K562 (cell line): ENCODE data around the gene KCNK6. TPM values are rescaled to one million over a fixed set of nuclear protein-coding genes. Genes with fewer than 3 reads are reported as not detected.

Source experiments
- ATAC-seq: fragments of 200-7000 bp; cut with Tn5 transposase; 3 replicates; pipeline ENCODE4 v1.9.1; 2020; ENCODE audit warnings: moderate library complexity
- Bru-seq: library from RNA; stranded (reverse); fragments of 400-500 nt; gene quantifications from one replicate; lab custom pipeline; 2021; lab: Mats Ljungman, UMichigan
- BruChase-seq, 2 experiments: library from RNA; stranded (reverse); fragments of 400-500 nt; gene quantifications; one replicate each; lab custom pipeline; 2021; lab: Mats Ljungman, UMichigan
- BruUV-seq: library from RNA; stranded (reverse); fragments of 400-500 nt; replicated peaks from 2 replicates; lab custom pipeline; 2021; lab: Mats Ljungman, UMichigan
- CTCF ChIA-PET: fragments of 300-600 bp; formaldehyde crosslinking; extraction: SDS; loops from one replicate; lab custom pipeline; 2021; ENCODE audit warnings: low intra/inter-chr PET ratio; lab: Yijun Ruan, JAX
- POLR2A ChIA-PET: fragments of 300-600, 350-650 bp; sonication (Branson Sonifier 250); formaldehyde crosslinking; extraction: SDS; loops from one replicate; lab custom pipeline; 2021; ENCODE audit warnings: antibody characterized with exemption, inconsistent platforms; lab: Yijun Ruan, JAX
- DNase-seq, 4 experiments: peaks; one replicate each; pipeline versions ENCODE4 v3.0.0 to v3.0.0-alpha.2; 2011 to 2018; ENCODE audit warnings: low spot score in 3 of 4, mixed read lengths in 3 of 4; ENCODE audit errors: extremely low read depth in 1 of 4
- FAIRE-seq: peaks from 2 replicates; lab custom pipeline; 2011; peaks lifted over from hg19 to GRCh38; lab: Jason Lieb, UNC
- H2AFZ ChIP-seq: 2 replicates; pipeline ENCODE4 v1.6.0; 2011; ENCODE audit warnings: low read depth, low read length, control low read depth, inconsistent platforms
- H3K27ac ChIP-seq: fragments of 200-600 bp; 3 replicates; pipeline ENCODE4 v1.8.0; 2011; ENCODE audit warnings: low read depth, mild to moderate bottlenecking, control low read depth, inconsistent platforms, low read length, moderate library complexity, mixed read lengths; ENCODE audit errors: extremely low read depth
- H3K27me3 ChIP-seq, 2 experiments: fragments of 300-600 bp in 1 of 2; 2 replicates in 1 of 2; 3 replicates in 1 of 2; pipeline versions ENCODE4 v1.6.0 to v1.8.0; 2011; ENCODE audit warnings: inconsistent platforms in 2 of 2, low read length in 2 of 2, mild to moderate bottlenecking in 1 of 2, mixed read lengths in 1 of 2, moderate library complexity in 1 of 2; ENCODE audit not compliant: control insufficient read depth in 2 of 2, insufficient read depth in 2 of 2
- H3K36me3 ChIP-seq: fragments of 300-600 bp; 3 replicates; pipeline ENCODE4 v1.8.0; 2011; ENCODE audit warnings: mild to moderate bottlenecking, low read length, inconsistent platforms; ENCODE audit not compliant: control insufficient read depth, insufficient read depth
- H3K4me1 ChIP-seq, 2 experiments: fragments of 200-600 bp in 1 of 2; replicated peaks in 1 of 2; 2 replicates in 1 of 2; 3 replicates in 1 of 2; pipeline versions ENCODE4 v1.5.1 to v1.8.0; 2011; ENCODE audit warnings: inconsistent platforms in 2 of 2, low read length in 2 of 2, mild to moderate bottlenecking in 1 of 2, mixed read lengths in 1 of 2, moderate library complexity in 1 of 2; ENCODE audit not compliant: control insufficient read depth in 2 of 2, insufficient read depth in 2 of 2
- H3K4me2 ChIP-seq: 2 replicates; pipeline ENCODE4 v1.6.1; 2011; ENCODE audit warnings: low read length, control low read depth, inconsistent platforms, mixed read lengths; ENCODE audit not compliant: insufficient read depth
- H3K4me3 ChIP-seq: fragments of 200-600 bp; sonication (generic), shearing (Covaris generic); 2 replicates; pipeline ENCODE4 v1.5.1; 2016; ENCODE audit warnings: control low read depth, inconsistent platforms
- H3K79me2 ChIP-seq: fragments of 200-600 bp; 3 replicates; pipeline ENCODE4 v1.8.0; 2011; ENCODE audit warnings: low read length, inconsistent platforms; ENCODE audit not compliant: control insufficient read depth, insufficient read depth
- H3K9ac ChIP-seq, 2 experiments: 2 replicates each; pipeline versions ENCODE4 v1.6.0 to v1.6.1; 2011; ENCODE audit warnings: low read depth in 2 of 2, low read length in 2 of 2, control low read depth in 1 of 2, inconsistent platforms in 1 of 2, mild to moderate bottlenecking in 1 of 2, mixed read lengths in 1 of 2; ENCODE audit not compliant: insufficient read depth in 1 of 2
- H3K9me1 ChIP-seq: one replicate; pipeline ENCODE4 v1.6.0; 2011; ENCODE audit warnings: inconsistent platforms, mild to moderate bottlenecking, low read length, moderate library complexity; ENCODE audit not compliant: control insufficient read depth, insufficient read depth
- H3K9me3 ChIP-seq: replicated peaks from 2 replicates; pipeline ENCODE4 v1.5.1; 2011; ENCODE audit warnings: low read depth, low read length, inconsistent platforms; ENCODE audit not compliant: control insufficient read depth, insufficient read depth
- H4K20me1 ChIP-seq: replicated peaks from 2 replicates; pipeline ENCODE4 v1.6.1; 2011; ENCODE audit warnings: low read length, inconsistent platforms, mixed read lengths; ENCODE audit not compliant: control insufficient read depth, insufficient read depth
- NCOA1 ChIP-seq: fragments of 450-650 bp; IDR thresholded peaks from 2 replicates; pipeline ENCODE4 v1.6.1; 2016; ENCODE audit warnings: low read depth
- PCBP1 ChIP-seq: fragments of 200-400 bp; formaldehyde crosslinking; IDR thresholded peaks from 2 replicates; pipeline ENCODE4 v1.6.1; 2018; ENCODE audit warnings: mild to moderate bottlenecking, low read depth, low read length; ENCODE audit not compliant: poor library complexity, severe bottlenecking
- PML ChIP-seq: IDR thresholded peaks from 2 replicates; pipeline ENCODE4 v1.6.1; 2012; ENCODE audit warnings: low read length, inconsistent platforms
- POLR2G ChIP-seq: fragments of 200-400 bp; formaldehyde crosslinking; IDR thresholded peaks from 2 replicates; pipeline ENCODE4 v1.6.1; 2017; ENCODE audit warnings: low read depth, mild to moderate bottlenecking, antibody characterized with exemption, low read length, moderate library complexity
- RBFOX2 ChIP-seq: fragments of 200-400 bp; formaldehyde crosslinking; IDR thresholded peaks from 2 replicates; pipeline ENCODE4 v1.6.1; 2017; ENCODE audit warnings: low read depth, mild to moderate bottlenecking, low read length, moderate library complexity
- RFX7 ChIP-seq: fragments of 250-450 bp; sonication (Bioruptor Pico); IDR thresholded peaks from 2 replicates; pipeline ENCODE4 v1.5.1; 2021; ENCODE audit warnings: mild to moderate bottlenecking
- ZFP36 ChIP-seq: fragments of 150-350 bp; IDR thresholded peaks from 2 replicates; pipeline ENCODE4 v1.6.1; 2018; ENCODE audit warnings: low read length, low read depth; ENCODE audit not compliant: partially characterized antibody
- ZNF766 ChIP-seq: fragments of 200-800 bp; sonication (Bioruptor generic); conservative IDR thresholded peaks from 2 replicates; pipeline ENCODE4 v1.6.1; 2016; ENCODE audit warnings: missing genetic modification characterization, missing compliant biosample characterization
- WGBS: fragments of 100-300 bp; shearing (Covaris generic); methylation state at CpG from one replicate; pipeline ENCODE4 v1.1.6; 2016; ENCODE audit warnings: low coverage, mixed read lengths; ENCODE audit not compliant: insufficient coverage; ENCODE audit errors: missing lambda C conversion rate; 5-methylcytosine and 5-hydroxymethylcytosine counted together
- in situ Hi-C: fragments of 300-500 bp; cut with MboI; formaldehyde crosslinking; loops from 4 replicates; pipeline ENCODE4 v1.15.0; 2018; ENCODE audit warnings: inconsistent platforms, mixed read lengths
- intact Hi-C: fragments of 100-400 bp; cut with micrococcal nuclease; formaldehyde crosslinking; loops from 2 replicates; pipeline ENCODE4 v1.14.2; 2022
- long read RNA-seq, 3 experiments: library from polyadenylated mRNA in 2 of 3; library from RNA in 1 of 3; unstranded in 2 of 3; stranded (forward) in 1 of 3; transcript quantifications; one replicate each; pipeline ENCODE4 v2.0.0, GENCODE V29; 2019 to 2022
- polyA minus RNA-seq, 3 experiments: library from RNA; depleted of rRNA, polyadenylated mRNA; stranded (reverse); fragments of >200 nt; gene quantifications; 2 replicates each; pipeline ENCODE4 v1.2.3, GENCODE V29; 2011
- polyA plus RNA-seq, 8 experiments: library from polyadenylated mRNA; depleted of rRNA in 4 of 8; stranded (reverse) in 5 of 8; unstranded in 3 of 8; fragments of >200 nt; fragmentation: Nextera tagmentation in 2 of 8; fragmentation: Illumina TruSeq in 1 of 8; extraction: Ambion mirVana in 2 of 8; extraction: Trizol in 1 of 8; gene quantifications; 2 replicates each; pipeline versions ENCODE4 v1.2.1 to v1.2.3, GENCODE V29; 2011 to 2014; ENCODE audit warnings: inconsistent platforms in 1 of 8, missing spikeins in 1 of 8
- total RNA-seq, 7 experiments: library from RNA; depleted of rRNA in 6 of 7; stranded (reverse); fragments of >200 nt in 6 of 7; fragmentation: Illumina TruSeq in 2 of 7; extraction: Trizol in 2 of 7; gene quantifications; 2 replicates each; pipeline versions ENCODE4 v1.2.1 to v1.2.3, GENCODE V29; 2011 to 2021; ENCODE audit warnings: low replicate concordance in 1 of 7
- TF ChIP-seq, protein P1 (sequence below), 2 experiments: fragments of 450-650 bp; IDR thresholded peaks; 2 replicates each; pipeline ENCODE4 v1.6.1; 2016; ENCODE audit warnings: mild to moderate bottlenecking in 2 of 2, borderline replicate concordance in 1 of 2, low read depth in 1 of 2, moderate library complexity in 1 of 2

Gene KCNK6
- total RNA-seq (2011; cell fraction: chromatin; rRNA removed; ENCODE audit: low replicate concordance), result 0.18 and 0.90 TPM in 2 replicates
- 0.17 and 0.92 TPM in 2 replicates for total RNA-seq (2011; cell fraction: nucleolus; rRNA removed)
- total RNA-seq (2011; cell fraction: nucleoplasm; rRNA removed), result 0.29 and 1.1 TPM in 2 replicates
- total RNA-seq (2014; rRNA removed) (0.05 and 0.12 TPM in 2 replicates), total RNA-seq (2014; rRNA removed; fragmentation: Illumina TruSeq; extraction: Trizol) (0.06 and 0.15 TPM in 2 replicates), total RNA-seq (2015; rRNA removed; fragmentation: Illumina TruSeq; extraction: Trizol) (0.04 and 0.07 TPM in 2 replicates), total RNA-seq (2021) (0.18 and 0.31 TPM in 2 replicates), polyA plus RNA-seq (2011; rRNA removed) (0.07 and 0.16 TPM in 2 replicates), polyA plus RNA-seq (2014; fragmentation: Illumina TruSeq; extraction: Trizol) (0.08 and 0.42 TPM in 2 replicates), polyA plus RNA-seq (2014; fragmentation: Nextera tagmentation; extraction: Ambion mirVana) (under 1 TPM; 0.24 to 0.27 TPM), polyA plus RNA-seq (2014; rRNA removed) (0.07 and 0.08 TPM in 2 replicates), polyA minus RNA-seq (2011; rRNA and poly(A)+ RNA removed) (0.07 and 0.09 TPM in 2 replicates), Bru-seq, nascent RNA (percentile 21 among the genes with signal in this experiment), BruChase-seq, experiment 1, labeled RNA remaining after a 2-hour chase (percentile 16 among the genes with signal in this experiment), BruChase-seq, experiment 2, labeled RNA remaining after a 6-hour chase (percentile 29 among the genes with signal in this experiment)
- polyA plus RNA-seq (2011; cell fraction: cytosol; rRNA removed), result 0.07 and 0.25 TPM in 2 replicates
- polyA plus RNA-seq (2011; cell fraction: nucleus; rRNA removed), result 0.10 TPM in 2 replicates
- 0.20 and 0.47 TPM in 2 replicates for polyA plus RNA-seq (2012)
- polyA minus RNA-seq (2011; cell fraction: cytosol; rRNA and poly(A)+ RNA removed), result not detected in 2 replicates
- polyA minus RNA-seq (2011; cell fraction: nucleus; rRNA and poly(A)+ RNA removed), result under 0.01 and 0.11 TPM in 2 replicates
- long read RNA-seq, experiment 1, result 0 reads
- long read RNA-seq, experiment 2, result 0 reads
- long read RNA-seq, experiment 3, result 0 reads

DNA sequence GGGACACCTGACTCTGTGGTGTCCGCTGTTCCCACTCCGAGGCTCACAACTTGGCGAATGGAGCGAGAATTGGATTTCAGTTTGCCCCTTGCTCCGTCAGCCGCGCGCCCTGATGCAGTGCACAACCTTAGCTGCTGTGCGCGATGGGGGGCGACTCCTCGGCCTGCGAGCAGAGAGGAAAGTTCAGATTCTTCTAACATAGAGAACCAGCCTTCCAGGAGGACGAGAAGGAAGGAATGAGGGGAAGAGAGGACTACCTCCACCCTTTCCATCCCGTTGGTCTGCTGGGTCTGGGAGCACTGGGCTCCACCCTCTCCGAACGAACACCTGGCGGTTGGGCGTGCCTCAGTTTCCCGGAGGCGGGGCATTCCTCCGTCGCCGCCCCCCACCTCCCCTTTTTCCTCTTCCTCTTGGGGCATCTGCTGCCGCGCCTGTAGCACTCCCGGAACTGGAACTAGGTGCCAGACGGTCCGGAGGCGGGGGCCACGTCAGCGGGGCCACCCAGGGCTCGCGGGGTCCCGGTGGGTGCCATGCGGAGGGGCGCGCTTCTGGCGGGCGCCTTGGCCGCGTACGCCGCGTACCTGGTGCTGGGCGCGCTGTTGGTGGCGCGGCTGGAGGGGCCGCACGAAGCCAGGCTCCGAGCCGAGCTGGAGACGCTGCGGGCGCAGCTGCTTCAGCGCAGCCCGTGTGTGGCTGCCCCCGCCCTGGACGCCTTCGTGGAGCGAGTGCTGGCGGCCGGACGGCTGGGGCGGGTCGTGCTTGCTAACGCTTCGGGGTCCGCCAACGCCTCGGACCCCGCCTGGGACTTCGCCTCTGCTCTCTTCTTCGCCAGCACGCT is at the start of gene KCNK6:
KCNK6 (plus strand) TSS at position 425 of the 838 bp plus-strand sequence; CDS start at position 531, 106 bp downstream.
- BruUV-seq, result no TSS peak
- Histone ChIP-seq H4K20me1 (no peaks in the 10 kb centered on the region), H3K79me2 (peaks cover 10% of the 10 kb centered on the region), H3K4me2 (no peak within 1 kb of the TSS), H3K4me3 (no peak within 1 kb of the TSS), H3K4me1 (peaks cover 44 to 55% of the 10 kb centered on the region in 2 experiments), H3K27me3 (no peaks in the 10 kb centered on the region), H2AFZ (peak within 1 kb of the TSS; percentile 37), H3K36me3 (peaks cover 3% of the 10 kb centered on the region; the same call in 1 of the 3 replicates), H3K27ac (peak within 1 kb of the TSS; percentile 64), H3K9me1 (no peaks in the 10 kb centered on the region), H3K9ac (peak within 1 kb of the TSS; percentile 75 to 84), H3K9me3 (no peaks in the 10 kb centered on the region)
- ATAC-seq (no peak), FAIRE-seq (no peak), DNase-seq (no peak)
- CTCF ChIA-PET, result no interaction called here
- intact Hi-C loops, result no loop called here
- in situ Hi-C loops, result no loop called here
- 93% methylated on average over 52 of the region's 76 CpGs for WGBS
- POLR2A ChIA-PET, result no interaction called here
- TF ChIP-seq RBFOX2 (peak; percentile 54), NCOA1 (no peak), ZNF766 (no peak), POLR2G (peak; percentile 27; the same call in 1 of the 2 replicates), PCBP1 (peak; percentile 26), RFX7 (CRISPR knock-in tag) (no peak), ZFP36 (no peak), PML (no peak)
- TF ChIP-seq, protein P1, sequence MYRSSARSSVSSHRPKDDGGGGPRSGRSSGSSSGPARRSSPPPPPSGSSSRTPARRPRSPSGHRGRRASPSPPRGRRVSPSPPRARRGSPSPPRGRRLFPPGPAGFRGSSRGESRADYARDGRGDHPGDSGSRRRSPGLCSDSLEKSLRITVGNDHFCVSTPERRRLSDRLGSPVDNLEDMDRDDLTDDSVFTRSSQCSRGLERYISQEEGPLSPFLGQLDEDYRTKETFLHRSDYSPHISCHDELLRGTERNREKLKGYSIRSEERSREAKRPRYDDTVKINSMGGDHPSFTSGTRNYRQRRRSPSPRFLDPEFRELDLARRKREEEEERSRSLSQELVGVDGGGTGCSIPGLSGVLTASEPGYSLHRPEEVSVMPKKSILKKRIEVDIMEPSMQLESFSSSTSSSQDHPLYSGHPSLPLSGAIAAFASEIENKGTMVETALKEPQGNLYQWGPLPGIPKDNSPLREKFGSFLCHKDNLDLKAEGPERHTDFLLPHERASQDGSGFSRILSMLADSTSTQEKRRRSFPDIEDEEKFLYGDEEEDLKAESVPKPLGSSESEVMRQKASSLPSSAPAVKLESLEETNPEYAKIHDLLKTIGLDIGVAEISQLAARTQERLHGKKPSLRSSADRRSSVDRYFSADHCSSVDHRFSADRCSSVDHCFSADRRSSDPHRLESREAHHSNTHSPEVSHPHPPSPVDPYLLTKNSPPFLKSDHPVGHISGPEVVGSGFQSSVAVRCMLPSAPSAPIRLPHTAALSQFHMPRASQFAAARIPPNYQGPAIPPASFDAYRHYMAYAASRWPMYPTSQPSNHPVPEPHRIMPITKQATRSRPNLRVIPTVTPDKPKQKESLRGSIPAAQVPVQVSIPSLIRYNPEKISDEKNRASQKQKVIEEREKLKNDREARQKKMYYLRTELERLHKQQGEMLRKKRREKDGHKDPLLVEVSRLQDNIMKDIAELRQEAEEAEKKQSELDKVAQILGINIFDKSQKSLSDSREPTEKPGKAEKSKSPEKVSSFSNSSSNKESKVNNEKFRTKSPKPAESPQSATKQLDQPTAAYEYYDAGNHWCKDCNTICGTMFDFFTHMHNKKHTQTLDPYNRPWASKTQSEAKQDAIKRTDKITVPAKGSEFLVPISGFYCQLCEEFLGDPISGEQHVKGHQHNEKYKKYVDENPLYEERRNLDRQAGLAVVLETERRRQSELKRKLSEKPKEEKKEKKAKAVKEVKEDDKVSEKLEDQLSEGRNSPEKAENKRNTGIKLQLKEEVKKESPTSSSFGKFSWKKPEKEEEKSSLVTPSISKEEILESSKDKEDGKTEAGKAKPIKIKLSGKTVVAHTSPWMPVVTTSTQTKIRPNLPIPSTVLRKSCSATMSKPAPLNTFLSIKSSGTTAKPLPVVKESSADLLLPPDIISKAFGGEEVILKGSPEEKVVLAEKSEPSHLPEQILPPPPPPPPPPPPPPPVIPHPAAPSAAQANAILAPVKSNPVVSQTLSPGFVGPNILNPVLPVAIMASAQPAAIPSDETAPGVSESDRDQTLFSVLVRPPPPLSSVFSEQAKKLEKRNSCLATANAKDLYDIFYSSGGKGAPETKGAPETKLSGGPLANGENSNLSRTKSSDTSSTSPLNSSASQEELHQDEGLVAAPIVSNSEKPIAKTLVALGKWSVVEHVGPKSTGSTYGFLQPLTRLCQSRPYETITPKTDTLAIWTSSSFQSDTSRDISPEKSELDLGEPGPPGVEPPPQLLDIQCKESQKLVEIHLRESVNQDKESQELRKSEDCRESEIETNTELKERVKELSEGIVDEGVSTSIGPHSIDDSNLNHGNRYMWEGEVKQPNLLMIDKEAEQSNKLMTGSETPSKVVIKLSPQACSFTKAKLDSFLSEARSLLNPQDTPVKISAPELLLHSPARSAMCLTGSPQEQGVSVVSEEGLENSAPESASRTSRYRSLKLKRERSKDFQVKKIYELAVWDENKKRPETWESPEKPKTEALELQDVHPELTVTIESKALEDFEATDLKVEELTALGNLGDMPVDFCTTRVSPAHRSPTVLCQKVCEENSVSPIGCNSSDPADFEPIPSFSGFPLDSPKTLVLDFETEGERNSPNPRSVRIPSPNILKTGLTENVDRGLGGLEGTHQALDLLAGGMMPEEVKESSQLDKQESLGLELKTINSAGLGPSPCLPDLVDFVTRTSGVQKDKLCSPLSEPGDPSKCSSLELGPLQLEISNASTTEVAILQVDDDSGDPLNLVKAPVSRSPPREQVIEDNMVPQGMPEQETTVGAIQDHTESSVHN (IDR thresholded peaks at IDR 0.05; ENCODE audit: borderline replicate concordance in 1 of 2, low read depth in 1 of 2), result no peak
